Measurements from ENCODE around the gene NELFCD.

DNA sequence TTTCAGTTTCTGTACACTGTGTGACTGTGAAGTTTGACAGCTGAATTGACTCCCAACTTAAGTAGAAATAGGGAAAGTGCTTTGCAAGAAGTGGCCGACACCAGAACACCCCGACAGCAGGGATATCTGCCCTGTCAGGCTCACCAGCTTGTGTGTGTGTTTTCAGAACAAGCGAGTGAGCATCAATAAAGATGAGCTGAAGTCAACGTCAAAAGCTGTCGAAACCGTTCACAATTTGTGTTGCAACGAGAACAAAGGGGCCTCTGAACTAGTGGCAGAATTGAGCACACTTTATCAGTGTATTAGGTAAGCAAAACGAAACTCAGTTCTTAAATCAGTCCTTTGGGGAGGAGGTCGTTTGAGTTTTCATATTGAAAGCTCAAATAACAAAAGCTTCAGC, 10.7 kb downstream of the NELFCD start:
- TF ChIP-seq, protein P1, sequence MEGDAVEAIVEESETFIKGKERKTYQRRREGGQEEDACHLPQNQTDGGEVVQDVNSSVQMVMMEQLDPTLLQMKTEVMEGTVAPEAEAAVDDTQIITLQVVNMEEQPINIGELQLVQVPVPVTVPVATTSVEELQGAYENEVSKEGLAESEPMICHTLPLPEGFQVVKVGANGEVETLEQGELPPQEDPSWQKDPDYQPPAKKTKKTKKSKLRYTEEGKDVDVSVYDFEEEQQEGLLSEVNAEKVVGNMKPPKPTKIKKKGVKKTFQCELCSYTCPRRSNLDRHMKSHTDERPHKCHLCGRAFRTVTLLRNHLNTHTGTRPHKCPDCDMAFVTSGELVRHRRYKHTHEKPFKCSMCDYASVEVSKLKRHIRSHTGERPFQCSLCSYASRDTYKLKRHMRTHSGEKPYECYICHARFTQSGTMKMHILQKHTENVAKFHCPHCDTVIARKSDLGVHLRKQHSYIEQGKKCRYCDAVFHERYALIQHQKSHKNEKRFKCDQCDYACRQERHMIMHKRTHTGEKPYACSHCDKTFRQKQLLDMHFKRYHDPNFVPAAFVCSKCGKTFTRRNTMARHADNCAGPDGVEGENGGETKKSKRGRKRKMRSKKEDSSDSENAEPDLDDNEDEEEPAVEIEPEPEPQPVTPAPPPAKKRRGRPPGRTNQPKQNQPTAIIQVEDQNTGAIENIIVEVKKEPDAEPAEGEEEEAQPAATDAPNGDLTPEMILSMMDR (IDR thresholded peaks at IDR 0.05) = no peak
- TF ChIP-seq POLR2A (IDR thresholded peaks at IDR 0.05) = no peak
